ENCODE data around the gene RPTOR. TPM values are rescaled to one million over a fixed set of nuclear protein-coding genes. Genes with fewer than 3 reads are reported as not detected.

The RPTOR gene
- total RNA-seq, 1 experiment from 2014 or later, result 66.7 TPM

- TF ChIP-seq, protein P1, sequence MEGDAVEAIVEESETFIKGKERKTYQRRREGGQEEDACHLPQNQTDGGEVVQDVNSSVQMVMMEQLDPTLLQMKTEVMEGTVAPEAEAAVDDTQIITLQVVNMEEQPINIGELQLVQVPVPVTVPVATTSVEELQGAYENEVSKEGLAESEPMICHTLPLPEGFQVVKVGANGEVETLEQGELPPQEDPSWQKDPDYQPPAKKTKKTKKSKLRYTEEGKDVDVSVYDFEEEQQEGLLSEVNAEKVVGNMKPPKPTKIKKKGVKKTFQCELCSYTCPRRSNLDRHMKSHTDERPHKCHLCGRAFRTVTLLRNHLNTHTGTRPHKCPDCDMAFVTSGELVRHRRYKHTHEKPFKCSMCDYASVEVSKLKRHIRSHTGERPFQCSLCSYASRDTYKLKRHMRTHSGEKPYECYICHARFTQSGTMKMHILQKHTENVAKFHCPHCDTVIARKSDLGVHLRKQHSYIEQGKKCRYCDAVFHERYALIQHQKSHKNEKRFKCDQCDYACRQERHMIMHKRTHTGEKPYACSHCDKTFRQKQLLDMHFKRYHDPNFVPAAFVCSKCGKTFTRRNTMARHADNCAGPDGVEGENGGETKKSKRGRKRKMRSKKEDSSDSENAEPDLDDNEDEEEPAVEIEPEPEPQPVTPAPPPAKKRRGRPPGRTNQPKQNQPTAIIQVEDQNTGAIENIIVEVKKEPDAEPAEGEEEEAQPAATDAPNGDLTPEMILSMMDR (IDR thresholded peaks at IDR 0.05; ENCODE audit: insufficient read depth in 1 of 2, low read depth in 1 of 2, low read length in 1 of 2, severe bottlenecking in 1 of 2, unreplicated experiment in 1 of 2), result no peak
- no peak overlapping the region for H3K27ac Mint-ChIP-seq (ENCODE audit: unreplicated experiment)
- H3K27me3 ChIP-seq (replicated peaks; ENCODE audit: control insufficient read depth, insufficient read depth, low read length), result no peaks in the 10 kb centered on the region
- no peaks in the 10 kb centered on the region for H3K9me3 Mint-ChIP-seq (ENCODE audit: unreplicated experiment)
- H3K9me3 ChIP-seq, result no peaks in the 10 kb centered on the region
- H3K4me3 ChIP-seq (ENCODE audit: low read depth, low read length), result no peak overlapping the region
- no peaks in the 10 kb centered on the region for H3K4me1 Mint-ChIP-seq (ENCODE audit: low read depth, unreplicated experiment)
- intact Hi-C loops (cut with micrococcal nuclease; ENCODE audit: unreplicated experiment), result loop anchor here (2.0 kb wide), 1 partner anchor 113 kb away; no protein-coding TSS in a partner anchor
- no peak for DNase-seq
- no peak overlapping the region for H3K4me3 Mint-ChIP-seq (ENCODE audit: unreplicated experiment)
- H3K36me3 ChIP-seq (ENCODE audit: control insufficient read depth, insufficient read depth, low read length), result no peaks in the 10 kb centered on the region
- ChIA-PET CTCF (interaction anchor here (1.2 to 2.1 kb wide), 2 partner anchors 26 to 561 kb away, joined by 3 to 6 read pairs; no protein-coding TSS in a partner anchor), POLR2A (no interaction called here)
- peaks cover 13% of the 10 kb centered on the region for H3K36me3 Mint-ChIP-seq (ENCODE audit: insufficient read depth, unreplicated experiment)
- no TSS peak for BruUV-seq (replicated peaks)
- H3K4me1 ChIP-seq, result peaks cover 13% of the 10 kb centered on the region
- no peaks in the 10 kb centered on the region for H3K27me3 Mint-ChIP-seq (ENCODE audit: insufficient read depth, unreplicated experiment)
Observed at GRCh38 chr17:80987941-80988461, 443.4 kb downstream of the RPTOR start.

GRCh38 chr17:80989586-80989913 is 444.9 kb downstream of the RPTOR start:
- Histone ChIP-seq H3K36me3 (ENCODE audit: control insufficient read depth, insufficient read depth, low read length) (no peaks in the 10 kb centered on the region), H3K9me3 (no peaks in the 10 kb centered on the region), H3K4me1 (peaks cover 13% of the 10 kb centered on the region), H3K4me3 (ENCODE audit: low read depth, low read length) (no peak overlapping the region), H3K27me3 (replicated peaks; ENCODE audit: control insufficient read depth, insufficient read depth, low read length) (no peaks in the 10 kb centered on the region)
- Mint-ChIP-seq H3K9me3 (ENCODE audit: unreplicated experiment) (no peaks in the 10 kb centered on the region), H3K27me3 (ENCODE audit: insufficient read depth, unreplicated experiment) (no peaks in the 10 kb centered on the region), H3K4me1 (ENCODE audit: low read depth, unreplicated experiment) (no peaks in the 10 kb centered on the region), H3K36me3 (ENCODE audit: insufficient read depth, unreplicated experiment) (peaks cover 13% of the 10 kb centered on the region), H3K27ac (ENCODE audit: unreplicated experiment) (no peak overlapping the region), H3K4me3 (ENCODE audit: unreplicated experiment) (no peak overlapping the region)
- POLR2A ChIA-PET, result no interaction called here
- BruUV-seq (replicated peaks), result no TSS peak
- intact Hi-C loops (cut with micrococcal nuclease; ENCODE audit: unreplicated experiment), result loop anchor here (1.0 to 2.0 kb wide), 2 partner anchors 34 to 111 kb away; no protein-coding TSS in a partner anchor
- CTCF ChIA-PET, result interaction anchor here (0.6 to 2.1 kb wide), 7 partner anchors 32 to 563 kb away, joined by 3 to 6 read pairs (median 3); partner anchors contain the start of gene TEPSIN
- TF ChIP-seq, protein P1 (IDR thresholded peaks at IDR 0.05; ENCODE audit: insufficient read depth in 1 of 2, low read depth in 1 of 2, low read length in 1 of 2, severe bottlenecking in 1 of 2, unreplicated experiment in 1 of 2), result no peak
- DNase-seq, result no peak

DNA sequence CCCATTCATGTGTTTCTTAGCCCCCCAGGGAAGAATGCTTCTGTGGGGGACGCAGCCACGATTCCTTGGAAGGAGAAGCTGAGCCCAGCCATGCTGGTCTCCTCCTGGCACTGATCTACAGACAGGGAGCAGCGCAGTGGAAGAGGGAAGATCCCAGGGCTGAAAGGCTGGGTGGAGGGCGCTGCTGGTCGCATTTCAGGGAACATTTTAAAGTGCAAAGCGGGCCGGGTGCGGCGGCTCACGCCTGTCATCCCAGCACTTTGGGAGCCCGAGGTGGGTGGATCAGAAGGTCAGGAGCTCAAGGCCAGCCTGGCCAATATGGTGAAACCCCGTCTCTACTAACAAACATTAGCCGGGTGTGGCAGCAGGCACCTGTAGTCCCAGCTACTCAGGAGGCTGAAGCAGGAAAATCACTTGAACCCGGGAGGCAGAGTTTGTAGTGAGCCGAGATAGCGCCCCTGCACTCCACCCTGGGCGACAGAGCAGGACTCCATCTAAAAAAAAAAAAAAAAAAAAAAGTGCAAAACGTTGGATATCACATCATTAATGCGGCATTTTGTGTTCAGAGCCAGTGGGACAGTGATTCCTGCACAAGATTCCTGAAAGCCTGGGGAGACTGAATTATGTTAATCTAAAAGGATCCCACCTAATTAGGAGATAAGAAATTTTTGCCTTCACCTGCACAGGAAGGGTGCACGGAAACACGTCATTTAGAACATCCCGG is 446.4 kb downstream of the RPTOR start:
- peaks cover 13% of the 10 kb centered on the region for H3K4me1 ChIP-seq
- ChIA-PET POLR2A (interaction anchor here (0.7 kb wide), 1 partner anchor 536 kb away, joined by 4 read pairs; no protein-coding TSS in a partner anchor), CTCF (interaction anchor here (0.6 to 0.7 kb wide), 4 partner anchors 61 to 564 kb away, joined by 3 to 8 read pairs (median 3); partner anchors contain the start of gene CEP131)
- no TSS peak for BruUV-seq (replicated peaks)
- Mint-ChIP-seq H3K27me3 (ENCODE audit: insufficient read depth, unreplicated experiment) (no peaks in the 10 kb centered on the region), H3K27ac (ENCODE audit: unreplicated experiment) (no peak overlapping the region), H3K36me3 (ENCODE audit: insufficient read depth, unreplicated experiment) (peaks cover 13% of the 10 kb centered on the region), H3K9me3 (ENCODE audit: unreplicated experiment) (no peaks in the 10 kb centered on the region), H3K4me3 (ENCODE audit: unreplicated experiment) (peak overlapping the region; percentile 83), H3K4me1 (ENCODE audit: low read depth, unreplicated experiment) (no peaks in the 10 kb centered on the region)
- H3K36me3 ChIP-seq (ENCODE audit: control insufficient read depth, insufficient read depth, low read length), result no peaks in the 10 kb centered on the region
- no peaks in the 10 kb centered on the region for H3K27me3 ChIP-seq (replicated peaks; ENCODE audit: control insufficient read depth, insufficient read depth, low read length)
- no peaks in the 10 kb centered on the region for H3K9me3 ChIP-seq
- peak in 1 of 2 experiments; percentile 41 for DNase-seq
- intact Hi-C loops (cut with micrococcal nuclease; ENCODE audit: unreplicated experiment), result no loop called here
- peak overlapping the region; percentile 55 for H3K4me3 ChIP-seq (ENCODE audit: low read depth, low read length)
- TF ChIP-seq, protein P1 (IDR thresholded peaks at IDR 0.05; ENCODE audit: insufficient read depth in 1 of 2, low read depth in 1 of 2, low read length in 1 of 2, severe bottlenecking in 1 of 2, unreplicated experiment in 1 of 2), result no peak
